ENCODE data around the gene OXSR1. TPM values are rescaled to one million over a fixed set of nuclear protein-coding genes. Genes with fewer than 3 reads are reported as not detected.

Gene OXSR1
- total RNA-seq, 6 experiments from 2014 or later: 12.0 to 20.3 (median 15.2) TPM

DNA sequence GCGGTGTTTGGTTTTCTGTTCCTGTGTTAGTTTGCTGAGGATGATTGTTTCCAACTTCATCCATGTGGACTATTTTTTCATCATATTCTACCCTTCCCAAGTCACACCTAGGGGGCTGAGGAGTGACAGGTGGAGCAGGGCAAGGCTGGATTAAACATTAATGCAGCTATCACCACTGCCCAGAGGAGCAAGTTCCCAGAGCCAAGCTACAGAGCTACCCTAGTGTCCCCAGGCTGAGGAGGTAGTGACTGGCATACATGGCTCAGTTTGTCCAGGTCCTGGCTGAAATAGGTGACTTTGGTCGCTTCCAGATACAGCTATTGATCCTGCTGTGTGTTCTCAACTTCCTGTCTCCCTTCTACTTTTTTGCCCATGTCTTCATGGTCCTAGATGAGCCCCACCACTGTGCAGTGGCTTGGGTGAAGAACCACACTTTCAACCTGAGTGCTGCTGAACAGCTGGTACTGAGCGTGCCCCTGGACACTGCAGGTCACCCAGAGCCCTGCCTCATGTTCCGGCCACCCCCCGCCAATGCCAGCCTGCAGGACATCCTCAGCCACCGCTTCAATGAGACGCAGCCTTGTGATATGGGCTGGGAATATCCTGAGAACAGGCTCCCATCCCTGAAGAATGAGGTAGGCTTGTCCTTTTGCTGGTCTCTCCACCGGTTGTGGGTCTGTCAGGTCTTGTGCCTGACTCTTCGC, 100.4 kb downstream of the OXSR1 start, which contains the start of gene SLC22A13:
SLC22A13 (plus strand) TSS at position 209 of the 704 bp plus-strand sequence; CDS start at position 258, 49 bp downstream.
- peaks cover 0 to 14% (median 0%) of the 10 kb centered on the region in 4 donors for H3K4me1 ChIP-seq
- no peak for DNase-seq
- H3K36me3 ChIP-seq: no peaks in the 10 kb centered on the region
- no peak for TF ChIP-seq POLR2A (IDR thresholded peaks at IDR 0.05)
- TF ChIP-seq, protein P1, sequence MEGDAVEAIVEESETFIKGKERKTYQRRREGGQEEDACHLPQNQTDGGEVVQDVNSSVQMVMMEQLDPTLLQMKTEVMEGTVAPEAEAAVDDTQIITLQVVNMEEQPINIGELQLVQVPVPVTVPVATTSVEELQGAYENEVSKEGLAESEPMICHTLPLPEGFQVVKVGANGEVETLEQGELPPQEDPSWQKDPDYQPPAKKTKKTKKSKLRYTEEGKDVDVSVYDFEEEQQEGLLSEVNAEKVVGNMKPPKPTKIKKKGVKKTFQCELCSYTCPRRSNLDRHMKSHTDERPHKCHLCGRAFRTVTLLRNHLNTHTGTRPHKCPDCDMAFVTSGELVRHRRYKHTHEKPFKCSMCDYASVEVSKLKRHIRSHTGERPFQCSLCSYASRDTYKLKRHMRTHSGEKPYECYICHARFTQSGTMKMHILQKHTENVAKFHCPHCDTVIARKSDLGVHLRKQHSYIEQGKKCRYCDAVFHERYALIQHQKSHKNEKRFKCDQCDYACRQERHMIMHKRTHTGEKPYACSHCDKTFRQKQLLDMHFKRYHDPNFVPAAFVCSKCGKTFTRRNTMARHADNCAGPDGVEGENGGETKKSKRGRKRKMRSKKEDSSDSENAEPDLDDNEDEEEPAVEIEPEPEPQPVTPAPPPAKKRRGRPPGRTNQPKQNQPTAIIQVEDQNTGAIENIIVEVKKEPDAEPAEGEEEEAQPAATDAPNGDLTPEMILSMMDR (IDR thresholded peaks at IDR 0.05): no peak
- no peak within 1 kb of the TSS for H3K4me3 ChIP-seq
- 76% methylated on average over 3 of the region's 9 CpGs for WGBS (ENCODE audit: insufficient coverage, low coverage, low lambda C conversion rate, missing lambda C conversion rate)
- intact Hi-C loops (cut with DNase I): no loop called here
- H3K9me3 ChIP-seq: no peaks in the 10 kb centered on the region
- no peaks in the 10 kb centered on the region for H3K27me3 ChIP-seq
- H3K27ac ChIP-seq: no peak within 1 kb of the TSS
- ATAC-seq: peak; percentile 50 to 77 (median 58)

DNA sequence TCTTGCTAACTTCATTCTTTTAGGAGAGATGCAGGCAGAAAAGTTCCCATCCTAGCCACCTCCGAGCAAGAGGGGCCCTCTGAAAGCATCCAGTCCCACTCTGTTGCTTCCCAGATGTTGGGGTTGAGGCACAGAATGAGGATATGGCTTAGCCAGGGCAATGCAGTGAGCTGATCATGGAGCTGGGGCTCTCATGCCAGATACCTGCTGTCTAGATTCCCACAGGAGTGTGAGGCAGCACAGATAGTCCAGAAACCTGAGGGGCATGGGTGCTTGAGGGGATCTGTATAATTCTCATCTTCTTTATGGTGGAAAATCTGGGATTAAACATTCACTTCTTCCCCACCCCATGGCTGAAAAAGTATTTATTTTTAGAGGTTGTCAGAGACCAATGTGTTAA, 101.5 kb downstream of the OXSR1 start:
- Histone ChIP-seq H3K9me3 (no peaks in the 10 kb centered on the region), H3K36me3 (no peaks in the 10 kb centered on the region), H3K4me1 (peaks cover 0 to 14% (median 0%) of the 10 kb centered on the region in 4 donors), H3K4me3 (no peak overlapping the region), H3K27ac (no peak overlapping the region), H3K27me3 (no peaks in the 10 kb centered on the region)
- intact Hi-C loops (cut with DNase I): no loop called here
- no peak for ATAC-seq
- WGBS (ENCODE audit: insufficient coverage, low coverage, low lambda C conversion rate, missing lambda C conversion rate): 88% methylated on average over 1 of the region's 1 CpG
- no peak for TF ChIP-seq POLR2A (IDR thresholded peaks at IDR 0.05)
- TF ChIP-seq, protein P1 (IDR thresholded peaks at IDR 0.05): no peak
- DNase-seq: no peak

DNA sequence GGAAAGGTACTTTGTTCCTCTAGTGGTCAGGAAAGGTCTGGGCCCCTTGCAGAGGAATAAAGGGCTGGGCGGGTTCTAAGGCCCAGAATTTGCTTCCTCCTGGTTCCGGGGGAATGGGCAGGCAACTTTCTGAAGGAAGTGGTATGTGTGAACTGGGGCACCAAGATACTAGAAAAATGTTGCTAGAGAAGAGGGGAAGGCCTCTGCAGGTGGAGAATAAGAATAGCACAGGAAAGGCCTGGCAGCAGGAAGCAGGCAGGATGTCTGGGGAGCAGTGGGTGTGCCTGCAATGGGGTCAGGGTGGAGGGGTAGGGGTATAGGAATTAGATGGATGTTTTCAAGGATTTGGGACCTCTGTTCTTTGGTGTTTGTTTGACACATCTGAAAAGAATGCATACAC, 102.3 kb downstream of the OXSR1 start:
- no peaks in the 10 kb centered on the region for H3K36me3 ChIP-seq
- intact Hi-C loops (cut with DNase I): no loop called here
- no peak for ATAC-seq
- DNase-seq: no peak
- no peak for TF ChIP-seq POLR2A (IDR thresholded peaks at IDR 0.05)
- TF ChIP-seq, protein P1 (IDR thresholded peaks at IDR 0.05): no peak
- H3K9me3 ChIP-seq: no peaks in the 10 kb centered on the region
- H3K27ac ChIP-seq: no peak overlapping the region
- 62% methylated on average over 2 of the region's 2 CpGs for WGBS (ENCODE audit: insufficient coverage, low coverage, low lambda C conversion rate, missing lambda C conversion rate)
- H3K4me3 ChIP-seq: no peak overlapping the region
- H3K4me1 ChIP-seq: peaks cover 0 to 14% (median 0%) of the 10 kb centered on the region in 4 donors
- no peaks in the 10 kb centered on the region for H3K27me3 ChIP-seq

DNA sequence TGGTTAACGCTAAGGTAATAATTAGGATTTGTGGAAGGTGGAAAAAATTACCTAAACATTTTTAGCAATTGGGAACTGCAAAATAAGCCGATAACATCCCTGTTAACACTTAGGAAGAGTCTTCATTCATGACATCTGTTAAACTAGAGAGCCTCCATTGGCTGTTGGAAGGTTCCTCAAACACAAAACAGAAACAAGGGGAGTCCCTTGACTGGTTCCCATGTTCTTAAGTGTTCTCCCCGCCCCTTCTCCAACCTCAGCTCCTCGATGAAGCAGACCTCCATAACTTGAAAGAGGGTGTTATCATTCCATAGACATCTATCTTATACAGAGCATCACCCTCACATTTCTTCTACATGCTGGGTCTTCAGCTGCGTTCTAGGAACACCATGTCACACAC, 102.8 kb downstream of the OXSR1 start:
- Histone ChIP-seq H3K4me1 (peaks cover 0 to 14% (median 0%) of the 10 kb centered on the region in 4 donors), H3K27ac (no peak overlapping the region), H3K4me3 (no peak overlapping the region), H3K36me3 (no peaks in the 10 kb centered on the region), H3K27me3 (no peaks in the 10 kb centered on the region), H3K9me3 (no peaks in the 10 kb centered on the region)
- no peak for ATAC-seq
- intact Hi-C loops (cut with DNase I): no loop called here
- TF ChIP-seq, protein P1 (IDR thresholded peaks at IDR 0.05): no peak
- no peak for TF ChIP-seq POLR2A (IDR thresholded peaks at IDR 0.05)
- DNase-seq: no peak
- WGBS (ENCODE audit: insufficient coverage, low coverage, low lambda C conversion rate, missing lambda C conversion rate): 54% methylated on average over 5 of the region's 5 CpGs
